GM19043 (cell line): ENCODE measurements around the gene RAB24.
"Not testable (repeated sequence)": the region's sequence is repeated elsewhere in the genome, so short reads cannot be mapped to it uniquely, and the experiment has no call there.

Source experiments
- ATAC-seq: cut with Tn5 transposase; IDR thresholded peaks from one replicate; pipeline ENCODE4 v1.9.1; 2021; ENCODE audit warnings: low read depth; ENCODE audit not compliant: unreplicated experiment

The RAB24 gene

GRCh38 chr5:177311723-177312648 lies 8.5 kb upstream of the RAB24 start, which contains the start of gene MXD3:
MXD3 (minus strand) TSS chr5:177311898; CDS start chr5:177311830, 68 bp downstream.
- ATAC-seq = peak; percentile 68

- no peak for ATAC-seq
Observed at GRCh38 chr5:177311392-177311722, 7.8 kb upstream of the RAB24 start.

DNA sequence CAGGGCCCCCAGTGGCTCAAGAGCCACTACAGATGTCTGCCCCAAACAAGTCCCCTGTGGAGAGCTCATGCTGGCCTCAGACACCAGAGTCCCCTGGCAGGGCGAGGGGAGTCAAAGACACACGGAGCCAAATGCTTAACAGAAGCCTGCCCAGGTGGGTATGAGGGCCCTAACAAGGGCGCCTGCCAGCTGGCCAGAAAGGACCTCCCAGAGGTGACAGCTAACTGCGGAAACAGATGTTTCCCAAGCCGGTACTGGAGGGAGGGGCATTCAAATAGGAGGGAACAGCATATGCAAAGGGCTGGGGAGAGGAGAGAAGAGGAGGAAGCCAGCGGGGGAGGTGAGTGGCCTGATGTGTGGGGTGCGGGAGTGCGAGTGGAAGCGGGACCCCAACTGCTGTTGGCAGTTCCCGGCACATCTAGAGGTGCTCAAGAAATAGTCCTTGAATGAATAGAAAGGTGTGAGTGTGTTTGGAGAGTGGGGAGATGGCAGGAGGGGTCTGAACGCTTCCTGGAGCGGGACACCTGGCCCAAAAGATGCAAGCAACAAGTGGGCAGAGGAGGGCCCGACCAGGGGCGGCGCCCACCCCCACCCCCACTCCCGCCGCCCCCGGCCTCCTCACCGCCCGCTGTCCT lies 7.4 kb upstream of the RAB24 start:
- ATAC-seq = peak; percentile 37

- ATAC-seq = no peak
Observed at GRCh38 chr5:177310332-177310731, 6.8 kb upstream of the RAB24 start.

GRCh38 chr5:177309351-177310191 lies 6.1 kb upstream of the RAB24 start:
- ATAC-seq = no peak

- no peak for ATAC-seq
Observed at GRCh38 chr5:177308740-177309139, 5.2 kb upstream of the RAB24 start.

DNA sequence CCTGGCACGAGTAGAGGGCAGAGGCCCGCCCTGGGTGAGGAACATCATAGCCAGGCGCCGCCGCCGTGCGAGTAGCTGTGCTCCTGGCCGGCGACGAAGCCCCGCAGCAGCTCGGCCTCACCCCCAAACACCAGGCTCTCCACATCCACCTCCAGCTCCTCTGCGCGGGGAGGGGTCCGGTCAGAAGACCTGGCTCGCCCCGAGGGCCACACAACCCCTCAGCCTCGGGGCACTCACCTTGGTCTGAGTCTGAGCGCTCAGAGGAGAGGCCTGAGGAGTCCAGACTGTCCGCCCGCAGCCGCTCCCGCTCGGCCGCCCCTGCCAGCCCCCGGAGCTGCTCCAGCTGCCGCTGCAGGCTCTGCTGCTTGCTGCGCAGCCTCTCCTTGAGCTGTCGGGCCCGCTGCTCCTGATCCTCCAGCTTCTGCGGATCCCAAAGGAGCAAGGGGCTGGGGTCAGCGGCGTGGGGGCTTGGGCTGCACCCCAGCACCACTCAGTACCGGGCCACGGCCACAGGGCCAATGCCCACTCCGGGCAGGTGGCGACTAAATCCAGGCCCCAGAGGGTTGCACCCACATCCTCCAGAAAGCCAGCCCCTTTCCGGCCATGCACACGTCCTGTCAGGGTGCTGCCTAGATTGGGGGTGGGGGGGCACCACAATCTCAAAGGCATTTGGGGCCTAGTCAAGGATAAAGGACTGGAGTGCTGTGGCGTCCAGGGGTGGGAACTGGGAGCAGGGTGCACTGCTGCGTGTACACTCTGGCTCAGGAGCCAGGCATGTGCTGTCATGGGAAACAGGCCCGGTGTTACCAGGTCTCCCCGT lies 4.2 kb upstream of the RAB24 start:
- no peak for ATAC-seq

- no peak for ATAC-seq
Observed at GRCh38 chr5:177306674-177307543, 3.4 kb upstream of the RAB24 start.

GRCh38 chr5:177306103-177306640 lies 2.7 kb upstream of the RAB24 start:
- not testable (repeated sequence) for ATAC-seq

DNA sequence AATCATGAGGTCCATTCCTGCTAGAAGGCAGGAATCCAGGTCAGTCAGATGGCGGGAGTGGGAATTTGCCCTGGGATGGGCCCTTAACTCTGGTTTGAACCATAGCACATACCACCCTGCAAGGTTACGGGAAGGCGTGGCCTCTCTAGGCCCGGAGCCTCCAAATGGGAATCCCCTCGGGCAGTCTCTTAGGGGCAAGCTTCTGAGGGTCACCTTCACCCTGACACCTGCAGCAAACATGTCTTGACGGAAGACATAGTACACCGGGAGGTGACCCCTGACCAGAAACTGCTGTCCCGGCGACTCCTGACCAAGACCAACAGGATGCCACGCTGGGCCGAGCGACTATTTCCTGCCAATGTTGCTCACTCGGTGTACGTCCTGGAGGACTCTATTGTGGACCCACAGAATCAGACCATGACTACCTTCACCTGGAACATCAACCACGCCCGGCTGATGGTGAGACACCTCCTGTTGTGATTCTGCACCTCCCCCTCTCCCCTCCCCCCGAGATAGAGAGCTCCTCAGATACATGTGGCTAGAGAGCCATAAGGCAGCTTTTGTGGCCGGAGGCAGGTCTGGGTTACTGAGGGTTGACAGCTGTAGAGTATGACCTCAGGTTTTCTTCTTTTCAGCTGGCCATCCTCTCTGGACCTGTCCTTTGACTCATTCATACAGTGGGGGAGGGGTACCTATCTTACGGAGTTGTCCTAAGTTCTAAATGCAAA lies 1.0 kb upstream of the RAB24 start:
- no peak for ATAC-seq

DNA sequence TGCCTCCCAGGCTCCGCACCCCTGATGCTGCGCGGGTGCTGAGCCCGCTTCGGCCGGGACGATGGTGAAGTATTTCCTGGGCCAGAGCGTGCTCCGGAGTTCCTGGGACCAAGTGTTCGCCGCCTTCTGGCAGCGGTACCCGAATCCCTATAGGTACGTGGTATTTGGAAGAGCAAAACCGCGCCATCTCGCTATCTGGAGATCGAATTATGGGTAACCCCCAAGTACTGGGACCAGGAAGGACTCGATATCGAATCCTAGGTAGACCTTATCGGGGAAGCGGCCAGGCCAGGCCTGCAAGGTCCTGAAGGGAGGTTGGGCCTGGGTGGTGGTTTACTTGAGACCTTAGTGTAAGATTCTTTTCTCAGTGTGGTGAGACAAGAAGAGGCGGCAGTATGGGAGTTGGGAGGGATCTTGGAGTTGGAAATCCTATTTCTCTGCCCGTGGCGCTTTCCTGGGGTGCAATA lies 439 bp upstream of the RAB24 start:
- ATAC-seq = no peak

DNA sequence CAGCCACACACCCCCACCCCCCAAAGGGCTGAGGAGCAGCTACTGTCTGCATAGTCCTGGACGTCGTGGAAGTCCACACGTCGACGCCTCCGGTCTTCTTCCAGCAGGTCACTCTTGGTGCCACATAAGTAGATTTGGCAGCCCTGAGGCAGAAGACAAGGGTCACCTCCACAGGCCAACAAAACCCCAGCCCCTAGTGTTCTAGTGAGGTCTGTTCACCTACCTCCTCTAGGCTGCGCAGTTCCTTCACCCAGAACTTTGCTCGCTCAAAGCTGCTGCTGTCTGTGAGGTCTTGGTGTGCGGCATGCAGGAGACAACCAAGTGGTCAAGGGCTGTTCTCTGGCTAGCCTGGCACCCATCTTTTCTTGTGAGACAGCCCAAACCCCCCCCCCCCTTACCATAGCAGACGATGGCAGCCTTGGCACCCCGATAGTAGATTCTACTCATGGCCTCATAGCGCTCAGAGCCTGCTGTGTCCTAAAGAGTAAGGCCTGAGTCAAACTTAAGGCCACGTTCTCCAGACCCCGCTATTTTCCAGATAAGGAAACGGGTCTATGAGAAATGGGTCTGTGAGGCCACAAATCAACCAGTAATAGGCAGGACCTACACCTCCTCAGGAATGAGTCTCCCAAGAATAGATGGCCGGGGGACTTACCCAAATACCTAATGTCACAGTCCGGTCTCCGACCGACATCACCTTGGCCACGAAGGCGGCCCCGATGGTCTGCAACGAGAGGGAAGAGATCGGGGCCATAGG lies 987 bp downstream of the RAB24 start:
- ATAC-seq = no peak

- ATAC-seq = no peak
Observed at GRCh38 chr5:177301503-177302165, 1.9 kb downstream of the RAB24 start.

DNA sequence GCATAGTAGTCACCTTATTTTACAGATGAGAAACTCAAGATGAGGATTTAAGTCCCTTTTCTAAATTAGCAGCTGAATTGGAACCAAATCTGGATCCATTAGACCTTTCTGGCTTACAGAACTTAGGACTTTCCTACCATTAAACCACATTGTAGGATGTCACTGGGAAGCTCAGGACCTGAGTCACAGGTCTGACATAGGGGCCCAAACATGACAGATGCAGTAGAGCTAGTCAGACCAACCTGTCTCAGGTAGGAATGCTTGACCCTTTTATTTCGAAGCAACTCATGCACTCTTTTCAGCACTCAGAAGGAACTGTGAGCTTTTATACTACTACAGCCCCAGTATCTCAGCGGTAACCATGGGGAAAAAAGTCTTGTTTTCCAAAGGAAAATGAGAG lies 2.6 kb downstream of the RAB24 start:
- no peak for ATAC-seq

DNA sequence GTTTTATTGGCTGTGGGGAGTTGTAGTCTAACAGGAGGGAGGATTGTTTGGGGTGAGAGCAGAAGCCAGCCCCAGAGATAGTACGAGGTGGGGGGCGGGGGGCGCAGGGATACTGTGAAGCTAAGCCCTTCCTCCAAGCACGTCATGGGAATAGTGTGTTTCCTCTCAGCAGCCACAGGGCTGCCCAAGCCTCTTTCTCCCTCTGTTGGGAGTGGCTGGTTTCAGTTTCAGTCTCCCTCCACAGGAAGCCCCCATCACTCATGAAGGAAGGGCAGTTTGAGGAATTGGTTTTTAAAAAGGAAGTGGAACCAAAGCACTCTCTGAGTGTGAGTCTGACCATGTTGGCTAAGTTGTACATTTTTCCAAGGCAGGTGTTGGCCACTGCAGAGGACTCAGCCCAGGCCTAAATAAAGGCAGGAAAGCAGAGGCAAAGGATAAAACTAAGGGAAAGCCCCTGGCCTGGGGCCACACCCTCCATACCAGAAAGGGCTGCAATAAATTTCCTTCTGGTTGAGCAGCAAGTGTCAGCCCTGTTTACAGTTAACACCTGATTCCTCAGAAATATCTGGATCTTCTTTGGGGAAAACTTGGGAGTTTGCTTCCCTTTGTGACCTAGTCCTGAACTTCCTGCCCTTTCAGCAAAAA lies 3.2 kb downstream of the RAB24 start:
- ATAC-seq = peak; percentile 51

GRCh38 chr5:177299697-177300096 lies 3.8 kb downstream of the RAB24 start:
- no peak for ATAC-seq

GRCh38 chr5:177297922-177298321 lies 5.6 kb downstream of the RAB24 start:
- ATAC-seq = no peak
